Prostate gland (tissue), 2 donors: ENCODE results near the gene EVC2. TPM values are rescaled to one million over a fixed set of nuclear protein-coding genes. Genes with fewer than 3 reads are reported as not detected.

ENCODE experiments used
- DNase-seq: peaks from one replicate; pipeline ENCODE4 v3.0.0-alpha.2; 2019; ENCODE audit warnings: low spot score
- H3K27ac ChIP-seq, 2 donors: fragments of 200-600 bp; sonication (generic); 2 replicates each; pipeline ENCODE4 v1.5.1; 2017 to 2019
- H3K27me3 ChIP-seq: fragments of 200-600 bp; sonication (generic); replicated peaks from 2 replicates; pipeline ENCODE4 v1.5.1; 2019; ENCODE audit not compliant: insufficient read depth
- H3K36me3 ChIP-seq, 2 donors: fragments of 200-600 bp; sonication (generic); 1 replicate in 1 of 2; 2 replicates in 1 of 2; pipeline versions ENCODE4 v1.5.1 to v1.8.1; 2017 to 2019
- H3K4me1 ChIP-seq: fragments of 200-600 bp; sonication (generic); replicated peaks from 2 replicates; pipeline ENCODE4 v1.5.1; 2019
- H3K4me3 ChIP-seq, 2 donors: fragments of 200-600 bp; sonication (generic); 2 replicates each; pipeline ENCODE4 v1.5.1; 2017 to 2019
- H3K9me3 ChIP-seq: fragments of 200-600 bp; sonication (generic); 2 replicates; pipeline ENCODE4 v1.5.1; 2017
- POLR2A ChIP-seq: fragments of 450-650 bp; IDR thresholded peaks from one replicate; pipeline ENCODE4 v1.6.1; 2016; ENCODE audit warnings: antibody characterized with exemption, mild to moderate bottlenecking
- POLR2AphosphoS5 ChIP-seq: sonication (generic); formaldehyde crosslinking; IDR thresholded peaks from one replicate; pipeline ENCODE4 v1.6.1; 2017; ENCODE audit warnings: antibody characterized with exemption
- WGBS: methylation state at CpG from one replicate; pipeline ENCODE4 v1.1.5; 2018; 5-methylcytosine and 5-hydroxymethylcytosine counted together
- intact Hi-C: fragments of 100-400 bp; cut with DNase I; formaldehyde crosslinking; loops from one replicate; pipeline ENCODE4 v1.14.2; 2022
- total RNA-seq, 2 donors: library from RNA; depleted of rRNA; stranded (reverse); fragments of >200 nt; gene quantifications; one replicate each; pipeline ENCODE4 v1.1.0, GENCODE V29; 2016
- TF ChIP-seq, protein P1 (sequence below), 4 experiments: fragments of 200-600 bp in 2 of 4; fragments of 450-650 bp in 2 of 4; sonication (generic) in 2 of 4; IDR thresholded peaks; 1 replicate in 3 of 4; 2 replicates in 1 of 4; pipeline ENCODE4 v1.5.1; 2016 to 2019; ENCODE audit warnings: antibody characterized with exemption in 4 of 4, mild to moderate bottlenecking in 2 of 4, moderate library complexity in 2 of 4

Gene EVC2
- total RNA-seq, 2 donors from 2014 or later: 7.6 to 11.0 TPM

DNA sequence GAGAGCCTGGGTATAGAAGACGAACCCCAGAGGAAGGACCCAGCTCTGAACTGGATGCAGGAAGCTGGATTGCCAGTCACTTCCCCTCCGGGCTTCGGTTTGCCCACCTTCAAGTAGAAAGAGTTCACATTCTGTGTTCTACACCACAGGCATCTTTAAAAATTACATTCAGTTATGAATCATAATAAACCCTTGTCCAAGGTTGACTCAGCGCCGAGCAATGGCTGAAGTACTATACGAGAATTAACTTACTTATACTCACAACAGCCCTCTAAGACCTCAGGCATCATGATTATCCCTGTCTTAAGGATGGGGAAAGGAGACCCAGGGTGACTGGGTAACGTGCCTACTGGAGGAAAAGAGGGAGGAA is 72.5 kb downstream of the EVC2 start:
- Histone ChIP-seq H3K9me3 (no peaks in the 10 kb centered on the region), H3K4me1 (no peaks in the 10 kb centered on the region), H3K27me3 (no peaks in the 10 kb centered on the region), H3K36me3 (no peaks in the 10 kb centered on the region), H3K27ac (no peak overlapping the region), H3K4me3 (no peak overlapping the region)
- TF ChIP-seq POLR2A (no peak), POLR2AphosphoS5 (no peak)
- TF ChIP-seq, protein P1, sequence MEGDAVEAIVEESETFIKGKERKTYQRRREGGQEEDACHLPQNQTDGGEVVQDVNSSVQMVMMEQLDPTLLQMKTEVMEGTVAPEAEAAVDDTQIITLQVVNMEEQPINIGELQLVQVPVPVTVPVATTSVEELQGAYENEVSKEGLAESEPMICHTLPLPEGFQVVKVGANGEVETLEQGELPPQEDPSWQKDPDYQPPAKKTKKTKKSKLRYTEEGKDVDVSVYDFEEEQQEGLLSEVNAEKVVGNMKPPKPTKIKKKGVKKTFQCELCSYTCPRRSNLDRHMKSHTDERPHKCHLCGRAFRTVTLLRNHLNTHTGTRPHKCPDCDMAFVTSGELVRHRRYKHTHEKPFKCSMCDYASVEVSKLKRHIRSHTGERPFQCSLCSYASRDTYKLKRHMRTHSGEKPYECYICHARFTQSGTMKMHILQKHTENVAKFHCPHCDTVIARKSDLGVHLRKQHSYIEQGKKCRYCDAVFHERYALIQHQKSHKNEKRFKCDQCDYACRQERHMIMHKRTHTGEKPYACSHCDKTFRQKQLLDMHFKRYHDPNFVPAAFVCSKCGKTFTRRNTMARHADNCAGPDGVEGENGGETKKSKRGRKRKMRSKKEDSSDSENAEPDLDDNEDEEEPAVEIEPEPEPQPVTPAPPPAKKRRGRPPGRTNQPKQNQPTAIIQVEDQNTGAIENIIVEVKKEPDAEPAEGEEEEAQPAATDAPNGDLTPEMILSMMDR (IDR thresholded peaks at IDR 0.05): no peak
- no peak for DNase-seq
- WGBS: 90% methylated on average over 7 of the region's 7 CpGs
- intact Hi-C loops: no loop called here

DNA sequence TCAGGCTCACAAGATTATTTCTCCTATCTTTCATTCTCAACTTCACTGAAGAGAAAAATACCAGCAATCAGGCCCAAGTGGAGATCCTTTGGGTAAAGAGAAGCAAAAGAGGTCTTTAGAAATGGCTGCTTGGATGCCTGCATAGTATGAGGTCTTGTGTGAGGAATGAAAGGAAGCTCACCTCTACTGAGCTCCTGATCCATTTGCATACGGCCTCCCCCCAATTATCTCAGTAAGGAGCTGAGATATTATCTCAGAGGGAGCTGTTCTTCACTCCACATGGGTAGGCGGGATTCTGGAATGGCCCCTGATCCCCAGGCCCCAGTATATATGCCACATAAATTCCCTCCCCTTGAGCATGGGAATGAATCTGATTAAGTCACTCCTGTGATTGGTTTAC is 75.8 kb downstream of the EVC2 start:
- no peaks in the 10 kb centered on the region for H3K9me3 ChIP-seq
- no peaks in the 10 kb centered on the region for H3K4me1 ChIP-seq
- TF ChIP-seq POLR2A: no peak
- TF ChIP-seq, protein P1 (IDR thresholded peaks at IDR 0.05): no peak
- no peak for TF ChIP-seq POLR2AphosphoS5
- no peaks in the 10 kb centered on the region for H3K27me3 ChIP-seq
- DNase-seq: no peak
- no peaks in the 10 kb centered on the region for H3K36me3 ChIP-seq
- WGBS: 77% methylated on average over 2 of the region's 2 CpGs
- intact Hi-C loops: no loop called here
- no peak overlapping the region for H3K27ac ChIP-seq
- no peak overlapping the region for H3K4me3 ChIP-seq

DNA sequence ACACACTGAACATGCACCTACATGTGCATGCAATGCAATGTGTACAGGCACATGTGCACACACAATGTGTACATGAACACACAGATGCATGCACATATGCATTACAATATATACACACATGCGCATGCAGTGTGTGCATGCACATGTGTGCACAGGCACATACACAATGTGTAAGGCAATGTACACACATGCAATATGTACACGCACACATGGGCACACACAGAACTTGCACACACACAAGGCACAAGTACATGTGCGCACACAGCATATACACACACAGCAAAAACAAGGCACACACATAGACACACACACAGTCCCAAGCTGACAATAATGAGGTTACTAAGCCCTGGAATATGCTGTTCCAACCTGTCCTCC is 76.3 kb downstream of the EVC2 start:
- intact Hi-C loops: no loop called here
- Histone ChIP-seq H3K4me1 (no peaks in the 10 kb centered on the region), H3K4me3 (no peak overlapping the region), H3K27me3 (no peaks in the 10 kb centered on the region), H3K27ac (no peak overlapping the region), H3K36me3 (no peaks in the 10 kb centered on the region), H3K9me3 (no peaks in the 10 kb centered on the region)
- WGBS: 85% methylated on average over 3 of the region's 3 CpGs
- DNase-seq: no peak
- no peak for TF ChIP-seq POLR2AphosphoS5
- TF ChIP-seq, protein P1 (IDR thresholded peaks at IDR 0.05): no peak
- TF ChIP-seq POLR2A: no peak

DNA sequence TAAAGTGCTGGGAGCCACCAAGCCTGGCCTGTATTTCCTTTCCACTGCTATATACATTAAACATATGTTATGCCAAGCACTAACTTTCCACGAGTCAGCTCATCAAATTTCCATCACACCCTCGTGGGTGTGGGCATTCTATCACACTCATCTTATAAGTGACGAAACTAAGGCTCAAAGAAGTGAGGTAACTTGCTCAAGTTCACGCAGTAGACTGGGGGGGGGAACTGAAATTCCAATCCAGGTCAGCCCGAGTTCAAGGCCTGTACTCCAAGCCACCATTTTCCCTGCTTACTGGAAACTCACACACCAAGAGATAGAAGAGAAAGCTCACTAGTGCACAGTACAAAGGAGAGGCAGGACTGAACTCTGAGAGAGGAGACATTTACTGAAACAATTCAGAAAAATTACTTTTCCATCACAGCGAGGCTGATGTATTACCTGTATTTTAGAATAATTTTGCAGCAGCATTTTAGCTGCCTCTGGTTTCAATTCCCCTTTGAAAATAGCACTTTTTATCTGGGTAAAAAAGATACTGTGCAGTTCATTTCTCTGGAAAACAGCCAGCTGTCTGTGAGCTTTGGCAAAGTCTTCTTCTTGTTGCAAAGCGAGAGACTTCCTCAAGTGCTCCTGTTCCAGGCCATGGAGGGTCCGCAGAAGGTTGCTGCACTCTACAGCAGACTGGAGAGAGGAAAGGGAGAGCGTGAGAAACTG is 76.8 kb downstream of the EVC2 start:
- no peak for DNase-seq
- intact Hi-C loops: no loop called here
- WGBS: 81% methylated on average over 9 of the region's 9 CpGs
- Histone ChIP-seq H3K4me1 (no peaks in the 10 kb centered on the region), H3K27me3 (no peaks in the 10 kb centered on the region), H3K4me3 (no peak overlapping the region), H3K27ac (no peak overlapping the region), H3K36me3 (no peaks in the 10 kb centered on the region), H3K9me3 (no peaks in the 10 kb centered on the region)
- TF ChIP-seq POLR2A (no peak), POLR2AphosphoS5 (no peak)
- TF ChIP-seq, protein P1 (IDR thresholded peaks at IDR 0.05): no peak

DNA sequence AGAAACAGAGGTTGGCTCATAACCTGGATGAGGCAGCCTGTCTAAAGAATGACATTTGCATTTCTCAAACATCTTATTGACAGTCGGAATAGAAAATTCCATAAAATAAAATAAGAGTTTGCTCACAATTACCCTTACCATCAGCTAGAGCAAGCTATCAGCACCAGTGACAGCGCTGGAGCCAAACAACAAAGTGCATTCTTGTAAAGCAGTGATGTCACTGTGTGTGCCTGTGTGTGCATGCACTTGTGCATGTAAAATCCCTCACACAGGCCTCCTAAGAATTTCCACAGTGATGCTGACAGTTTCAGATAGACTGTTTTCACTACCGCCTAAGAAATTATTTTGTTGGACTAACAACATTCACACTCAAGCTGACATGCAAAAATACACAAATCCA is 77.6 kb downstream of the EVC2 start:
- Histone ChIP-seq H3K9me3 (no peaks in the 10 kb centered on the region), H3K4me1 (no peaks in the 10 kb centered on the region), H3K27me3 (no peaks in the 10 kb centered on the region), H3K36me3 (no peaks in the 10 kb centered on the region), H3K4me3 (no peak overlapping the region), H3K27ac (no peak overlapping the region)
- intact Hi-C loops: no loop called here
- TF ChIP-seq POLR2AphosphoS5 (no peak), POLR2A (no peak)
- TF ChIP-seq, protein P1 (IDR thresholded peaks at IDR 0.05): no peak
- WGBS: 88% methylated on average over 3 of the region's 3 CpGs
- DNase-seq: no peak
